ENCODE measurements around the gene AP3B2.

DNA sequence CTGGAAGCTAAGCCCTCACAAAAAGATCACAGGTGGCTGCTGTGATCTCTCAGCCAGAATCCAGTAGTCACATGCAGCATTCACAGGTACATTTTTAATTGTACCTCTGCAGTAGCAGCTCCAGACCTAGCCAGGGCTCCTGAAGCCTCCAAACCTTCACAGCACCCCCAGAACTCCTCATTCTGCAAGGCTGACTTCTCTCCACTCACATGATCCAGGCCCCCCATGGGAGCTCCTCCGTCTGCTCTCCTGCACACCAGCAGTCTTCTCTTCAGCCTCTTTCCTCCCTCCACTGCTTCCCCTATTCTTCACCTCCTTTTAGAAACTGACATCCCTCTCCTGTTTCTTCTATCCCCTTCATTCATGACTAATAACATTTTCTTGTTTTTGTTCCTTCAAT is 49.3 kb downstream of the AP3B2 start:
- TF ChIP-seq EZH2phosphoT487 (IDR thresholded peaks at IDR 0.05; ENCODE audit: insufficient read depth, low read depth): no peak
- TF ChIP-seq EZH2 (IDR thresholded peaks at IDR 0.05; ENCODE audit: insufficient read depth, poor library complexity, severe bottlenecking): no peak

All from GM23248 (cell line).